Uterus (tissue), 4 donors: Measurements from ENCODE around the gene ZNF740. TPM values are rescaled to one million over a fixed set of nuclear protein-coding genes. Genes with fewer than 3 reads are reported as not detected.
"Not testable (repeated sequence)": the region's sequence is repeated elsewhere in the genome, so short reads cannot be mapped to it uniquely, and the experiment has no call there.

Experiments
- DNase-seq, 2 donors: peaks; one replicate each; pipeline ENCODE4 v3.0.0-alpha.2; 2019 to 2020
- H3K27ac ChIP-seq, 2 donors: fragments of 200-600 bp; sonication (generic); 1 replicate in 1 of 2; 2 replicates in 1 of 2; pipeline ENCODE4 v1.5.1; 2016 to 2018
- H3K27me3 ChIP-seq, 2 donors: fragments of 200-600 bp; sonication (generic); one replicate each; pipeline ENCODE4 v1.5.1; 2018 to 2019; ENCODE audit warnings: control low read depth in 1 of 2
- H3K36me3 ChIP-seq, 2 donors: fragments of 200-600 bp; sonication (generic); one replicate each; pipeline ENCODE4 v1.5.1; 2019; ENCODE audit warnings: control low read depth in 1 of 2
- H3K4me1 ChIP-seq, 2 donors: fragments of 200-600 bp; sonication (generic); one replicate each; pipeline ENCODE4 v1.5.1; 2018 to 2019; ENCODE audit warnings: control low read depth in 1 of 2
- H3K4me3 ChIP-seq, 2 donors: fragments of 200-600 bp; sonication (generic); 1 replicate in 1 of 2; 2 replicates in 1 of 2; pipeline ENCODE4 v1.5.1; 2018 to 2019; ENCODE audit warnings: mild to moderate bottlenecking in 1 of 2
- H3K9me3 ChIP-seq, 2 donors: fragments of 200-600 bp; sonication (generic); one replicate each; pipeline ENCODE4 v1.5.1; 2019; ENCODE audit warnings: control low read depth in 1 of 2
- CTCF ChIP-seq, 4 experiments: fragments of 200-600 bp in 2 of 4; fragments of 450-650 bp in 2 of 4; sonication (generic) in 2 of 4; IDR thresholded peaks; one replicate each; pipeline ENCODE4 v1.5.1; 2016 to 2019; ENCODE audit warnings: antibody characterized with exemption in 4 of 4, mild to moderate bottlenecking in 2 of 4, moderate library complexity in 1 of 4
- POLR2A ChIP-seq, 2 donors: fragments of 450-650 bp; IDR thresholded peaks; one replicate each; pipeline ENCODE4 v1.6.1; 2016; ENCODE audit warnings: antibody characterized with exemption in 2 of 2, mild to moderate bottlenecking in 1 of 2, moderate library complexity in 1 of 2
- intact Hi-C: fragments of 100-400 bp; cut with DNase I; formaldehyde crosslinking; loops from one replicate; pipeline ENCODE4 v1.15.1; 2023; ENCODE audit warnings: low total_unique reads
- total RNA-seq, 4 donors: library from RNA; depleted of rRNA in 3 of 4; stranded (reverse); fragments of >200 nt in 3 of 4; gene quantifications; one replicate each; pipeline versions ENCODE4 v1.1.0 to v1.2.4, GENCODE V29; 2014 to 2023
- donor health status: DM: yes; HTN: yes; CAD: no.

ZNF740 gene
- total RNA-seq, 4 donors from 2014 or later = 7.7 to 55.5 (median 25.9) TPM

- Histone ChIP-seq H3K4me3 (no peak overlapping the region), H3K27me3 (no peaks in the 10 kb centered on the region), H3K36me3 (no peaks in the 10 kb centered on the region), H3K9me3 (no peaks in the 10 kb centered on the region), H3K27ac (peak overlapping the region in 1 of 2 donors; percentile 43), H3K4me1 (no peaks in the 10 kb centered on the region)
- TF ChIP-seq CTCF (IDR thresholded peaks at IDR 0.05) (no peak), POLR2A (IDR thresholded peaks at IDR 0.05) (no peak)
- peak; percentile 51 to 63 for DNase-seq
- intact Hi-C loops = no loop called here
Measured at GRCh38 chr12:53172352-53172751, 8.2 kb upstream of the ZNF740 start.

- intact Hi-C loops = no loop called here
- peak in 1 of 2 donors; percentile 10 for DNase-seq
- Histone ChIP-seq H3K27ac (no peak overlapping the region), H3K9me3 (no peaks in the 10 kb centered on the region), H3K36me3 (no peaks in the 10 kb centered on the region), H3K4me1 (no peaks in the 10 kb centered on the region), H3K27me3 (no peaks in the 10 kb centered on the region), H3K4me3 (no peak overlapping the region)
- TF ChIP-seq CTCF (IDR thresholded peaks at IDR 0.05) = no peak
- TF ChIP-seq POLR2A (IDR thresholded peaks at IDR 0.05) = no peak
Measured at GRCh38 chr12:53173085-53173715, 7.3 kb upstream of the ZNF740 start.

- Histone ChIP-seq H3K4me3 (no peak overlapping the region), H3K9me3 (no peaks in the 10 kb centered on the region), H3K4me1 (no peaks in the 10 kb centered on the region), H3K27ac (no peak overlapping the region), H3K36me3 (no peaks in the 10 kb centered on the region), H3K27me3 (no peaks in the 10 kb centered on the region)
- peak in 1 of 2 donors; percentile 10 for DNase-seq
- TF ChIP-seq POLR2A (IDR thresholded peaks at IDR 0.05) (no peak), CTCF (IDR thresholded peaks at IDR 0.05) (no peak)
- intact Hi-C loops = no loop called here
Measured at GRCh38 chr12:53174881-53175491, 5.5 kb upstream of the ZNF740 start.

- Histone ChIP-seq H3K9me3 (no peaks in the 10 kb centered on the region), H3K4me1 (peaks cover 2 to 3% of the 10 kb centered on the region in 2 donors), H3K27me3 (no peaks in the 10 kb centered on the region), H3K4me3 (no peak overlapping the region), H3K27ac (no peak overlapping the region), H3K36me3 (no peaks in the 10 kb centered on the region)
- DNase-seq = peak in 1 of 2 donors; percentile 4
- intact Hi-C loops = no loop called here
- TF ChIP-seq CTCF (IDR thresholded peaks at IDR 0.05) (no peak), POLR2A (IDR thresholded peaks at IDR 0.05) (no peak)
Measured at GRCh38 chr12:53176750-53177149, 3.8 kb upstream of the ZNF740 start.

DNA sequence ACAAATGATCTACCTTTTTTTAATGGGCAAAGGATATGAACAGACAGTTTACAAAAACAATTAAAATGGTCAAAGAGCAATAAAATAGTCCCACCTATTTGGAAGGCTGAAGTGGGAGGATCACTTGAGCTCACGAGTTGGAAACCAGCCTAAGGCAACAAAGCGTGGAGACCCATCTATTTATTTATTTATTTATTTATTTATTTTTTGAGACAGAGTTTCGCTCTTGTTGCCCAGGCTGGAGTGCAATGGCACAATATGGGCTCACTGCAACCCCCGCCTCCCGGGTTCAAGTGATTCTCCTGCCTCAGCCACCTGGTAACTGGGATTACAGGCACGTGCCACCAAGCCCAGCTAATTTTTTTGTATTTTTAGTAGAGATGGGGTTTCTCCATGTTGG, 3.1 kb upstream of the ZNF740 start:
- peak in 1 of 2 donors; percentile 10 for DNase-seq
- intact Hi-C loops, H3K36me3 ChIP-seq, H3K9me3 ChIP-seq, H3K27ac ChIP-seq, H3K4me1 ChIP-seq, H3K4me3 ChIP-seq, H3K27me3 ChIP-seq: not testable (repeated sequence)

GRCh38 chr12:53178803-53179202, 1.7 kb upstream of the ZNF740 start:
- H3K9me3 ChIP-seq, H3K4me3 ChIP-seq, H3K36me3 ChIP-seq, H3K27ac ChIP-seq, H3K27me3 ChIP-seq, intact Hi-C loops: not testable (repeated sequence)
- peaks cover 6 to 14% of the 10 kb centered on the region in 2 donors for H3K4me1 ChIP-seq
- peak in 1 of 2 donors; percentile 10 for DNase-seq
